GM18505 (cell line): ENCODE measurements around the gene CASZ1.

Experiments
- ATAC-seq: cut with Tn5 transposase; IDR thresholded peaks from one replicate; pipeline ENCODE4 v1.9.1; 2021; ENCODE audit not compliant: unreplicated experiment
- POLR2A ChIP-seq: IDR thresholded peaks from 4 replicates; pipeline ENCODE4 v1.6.1; 2011; ENCODE audit warnings: borderline replicate concordance; ENCODE audit not compliant: insufficient read depth, insufficient read length; ENCODE audit errors: extremely low read depth

CASZ1 gene

GRCh38 chr1:10724052-10724494 is 72.4 kb downstream of the CASZ1 start:
- no peak for TF ChIP-seq POLR2A
- ATAC-seq: no peak

GRCh38 chr1:10723317-10723716 is 73.1 kb downstream of the CASZ1 start:
- no peak for ATAC-seq
- TF ChIP-seq POLR2A: no peak

GRCh38 chr1:10722803-10723202 is 73.6 kb downstream of the CASZ1 start:
- no peak for ATAC-seq
- no peak for TF ChIP-seq POLR2A

GRCh38 chr1:10721381-10722321 is 74.8 kb downstream of the CASZ1 start:
- ATAC-seq: no peak
- no peak for TF ChIP-seq POLR2A

GRCh38 chr1:10720635-10721034 is 75.8 kb downstream of the CASZ1 start:
- ATAC-seq: no peak
- TF ChIP-seq POLR2A: no peak

- no peak for TF ChIP-seq POLR2A
- no peak for ATAC-seq
Observed at GRCh38 chr1:10718083-10718415, 78.4 kb downstream of the CASZ1 start.

- ATAC-seq: no peak
- TF ChIP-seq POLR2A: no peak
Observed at GRCh38 chr1:10717296-10718082, 79.0 kb downstream of the CASZ1 start.

GRCh38 chr1:10716840-10717239 is 79.6 kb downstream of the CASZ1 start:
- no peak for ATAC-seq
- TF ChIP-seq POLR2A: no peak

GRCh38 chr1:10714337-10715114 is 81.9 kb downstream of the CASZ1 start:
- ATAC-seq: no peak
- TF ChIP-seq POLR2A: no peak

GRCh38 chr1:10713614-10714013 is 82.8 kb downstream of the CASZ1 start:
- ATAC-seq: no peak
- TF ChIP-seq POLR2A: no peak

GRCh38 chr1:10712568-10713362 is 83.7 kb downstream of the CASZ1 start:
- TF ChIP-seq POLR2A: no peak
- ATAC-seq: no peak

GRCh38 chr1:10710489-10710888 is 86.0 kb downstream of the CASZ1 start:
- ATAC-seq: no peak
- no peak for TF ChIP-seq POLR2A
